MM.1S (cell line): Measurements from ENCODE around the gene ZNF101.

Source experiments
- EZH2 ChIP-seq: fragments of 300-600 bp; sonication (generic); optimal IDR thresholded peaks from 2 replicates; pipeline ENCODE3; 2017; ENCODE audit warnings: low read depth, mild to moderate bottlenecking, antibody characterized with exemption, low read length, mixed read lengths
- TF ChIP-seq, protein P1 (sequence below): fragments of 300-600 bp; sonication (generic); IDR thresholded peaks from 2 replicates; pipeline ENCODE4 v1.5.1; 2016; ENCODE audit warnings: antibody characterized with exemption, low read length, mixed read lengths

DNA sequence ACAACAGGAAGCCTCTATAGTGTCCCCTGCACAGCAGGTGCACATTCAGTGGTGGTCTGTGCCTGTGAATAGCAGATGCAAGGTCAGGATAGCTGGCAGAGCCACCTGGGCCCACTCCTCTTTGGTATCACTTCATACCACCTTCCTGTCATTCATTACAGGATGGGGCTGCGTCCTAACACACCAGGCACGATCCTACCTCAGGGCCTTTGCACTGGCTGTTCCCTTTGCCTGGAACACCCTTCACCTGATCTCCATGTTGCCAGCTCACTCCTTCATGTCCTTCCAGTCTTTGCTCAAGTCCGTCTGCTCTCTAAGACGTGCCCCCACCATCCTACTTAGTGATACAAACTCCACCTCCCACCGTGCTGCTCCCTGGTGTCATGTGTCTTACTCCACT lies 36.0 kb upstream of the ZNF101 start:
- TF ChIP-seq, protein P1, sequence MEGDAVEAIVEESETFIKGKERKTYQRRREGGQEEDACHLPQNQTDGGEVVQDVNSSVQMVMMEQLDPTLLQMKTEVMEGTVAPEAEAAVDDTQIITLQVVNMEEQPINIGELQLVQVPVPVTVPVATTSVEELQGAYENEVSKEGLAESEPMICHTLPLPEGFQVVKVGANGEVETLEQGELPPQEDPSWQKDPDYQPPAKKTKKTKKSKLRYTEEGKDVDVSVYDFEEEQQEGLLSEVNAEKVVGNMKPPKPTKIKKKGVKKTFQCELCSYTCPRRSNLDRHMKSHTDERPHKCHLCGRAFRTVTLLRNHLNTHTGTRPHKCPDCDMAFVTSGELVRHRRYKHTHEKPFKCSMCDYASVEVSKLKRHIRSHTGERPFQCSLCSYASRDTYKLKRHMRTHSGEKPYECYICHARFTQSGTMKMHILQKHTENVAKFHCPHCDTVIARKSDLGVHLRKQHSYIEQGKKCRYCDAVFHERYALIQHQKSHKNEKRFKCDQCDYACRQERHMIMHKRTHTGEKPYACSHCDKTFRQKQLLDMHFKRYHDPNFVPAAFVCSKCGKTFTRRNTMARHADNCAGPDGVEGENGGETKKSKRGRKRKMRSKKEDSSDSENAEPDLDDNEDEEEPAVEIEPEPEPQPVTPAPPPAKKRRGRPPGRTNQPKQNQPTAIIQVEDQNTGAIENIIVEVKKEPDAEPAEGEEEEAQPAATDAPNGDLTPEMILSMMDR: no peak
- no peak for TF ChIP-seq EZH2
